NT2/D1 (cell line): ENCODE data around the gene PHLDA2.

Experiments used
- SUZ12 ChIP-seq: IDR thresholded peaks from 2 replicates; pipeline ENCODE4 v1.6.1; 2011; ENCODE audit not compliant: insufficient read length, insufficient read depth; ENCODE audit errors: extremely low read depth
- YY1 ChIP-seq: IDR thresholded peaks from 2 replicates; pipeline ENCODE4 v1.6.1; 2011; ENCODE audit not compliant: insufficient read length, insufficient read depth

DNA sequence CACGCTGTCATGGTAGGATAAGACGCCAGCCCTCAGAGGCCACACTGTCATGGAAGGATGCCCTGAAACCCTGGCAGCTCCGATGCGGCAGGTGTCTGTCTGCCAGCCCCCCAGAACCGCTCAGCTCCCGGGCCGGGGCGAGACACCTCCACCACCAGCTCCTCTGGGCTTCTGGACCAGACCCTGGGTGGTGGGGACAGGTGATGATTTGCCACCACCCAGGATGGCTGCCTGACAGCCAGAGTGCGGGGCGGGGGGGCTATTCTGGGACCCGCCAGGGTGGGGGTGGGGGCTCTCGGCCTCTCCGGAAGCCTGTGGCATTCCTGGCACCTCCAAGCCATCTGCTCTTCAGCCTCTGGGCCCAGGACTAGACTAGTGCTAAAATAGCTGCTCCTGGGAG, 9.4 kb downstream of the PHLDA2 start:
- TF ChIP-seq SUZ12: no peak
- TF ChIP-seq YY1: no peak
